Heart right ventricle (tissue), 16 donors: ENCODE data around the gene BMPR1A. TPM values are rescaled to one million over a fixed set of nuclear protein-coding genes. Genes with fewer than 3 reads are reported as not detected.

Experiments used
- ATAC-seq, 8 donors: fragments of 200-7000 bp; cut with Tn5 transposase; one replicate each; pipeline ENCODE4 v1.9.1; 2020; ENCODE audit warnings: mild to moderate bottlenecking in 8 of 8, moderate library complexity in 8 of 8, moderate number of reproducible peaks in 1 of 8
- DNase-seq, 2 donors: peaks; one replicate each; pipeline ENCODE4 v3.0.0-alpha.2; 2020
- H3K27ac ChIP-seq, 10 donors: fragments of 200-600 bp; sonication (generic) in 2 of 10; one replicate each; pipeline versions ENCODE4 v1.5.0 to v1.8.0; 2020 to 2022; ENCODE audit warnings: mild to moderate bottlenecking in 3 of 10
- H3K27me3 ChIP-seq, 7 donors: fragments of 200-600 bp; one replicate each; pipeline ENCODE4 v1.8.0; 2021 to 2022; ENCODE audit warnings: mild to moderate bottlenecking in 2 of 7
- H3K36me3 ChIP-seq, 9 donors: fragments of 200-600 bp; sonication (generic) in 1 of 9; one replicate each; pipeline versions ENCODE4 v1.5.0 to v1.8.0; 2020 to 2022; ENCODE audit warnings: mild to moderate bottlenecking in 2 of 9
- H3K4me1 ChIP-seq, 9 donors: fragments of 200-600 bp; sonication (generic) in 1 of 9; one replicate each; pipeline versions ENCODE4 v1.5.0 to v1.8.0; 2020 to 2022; ENCODE audit warnings: mild to moderate bottlenecking in 4 of 9
- H3K4me3 ChIP-seq, 10 donors: fragments of 200-600 bp; sonication (generic) in 2 of 10; one replicate each; pipeline versions ENCODE4 v1.5.0 to v1.8.0; 2020 to 2022; ENCODE audit warnings: mild to moderate bottlenecking in 7 of 10, moderate library complexity in 2 of 10
- H3K9me3 ChIP-seq, 11 donors: fragments of 200-600 bp in 10 of 11; sonication (generic) in 2 of 11; one replicate each; pipeline versions ENCODE4 v1.5.0 to v1.8.0; 2013 to 2022; ENCODE audit warnings: mild to moderate bottlenecking in 2 of 11, control low read depth in 1 of 11, moderate library complexity in 1 of 11
- WGBS, 2 donors: extraction: QIAGEN DNeasy Blood & Tissue Kit; methylation state at CpG; one replicate each; pipeline ENCODE4 v1.1.7; 2013; ENCODE audit warnings: inconsistent platforms in 1 of 2; 5-methylcytosine and 5-hydroxymethylcytosine counted together
- intact Hi-C, 10 donors: fragments of 100-400 bp; cut with DNase I; formaldehyde crosslinking; loops; one replicate each; pipeline versions ENCODE4 v1.11.1 to v1.14.2; 2022
- polyA plus RNA-seq, 2 donors: library from polyadenylated mRNA; stranded (reverse); fragments of 200-250 nt; gene quantifications; one replicate each; pipeline ENCODE4 v1.2.3, GENCODE V29; 2013
- total RNA-seq, 10 donors: library from RNA; stranded (reverse); fragmentation: NEBNext Ultra II Directional in 3 of 10; extraction: Animal tissue kit (Norgen Biotek cat#: 25700) in 3 of 10; gene quantifications; one replicate each; pipeline versions ENCODE4 v1.2.1 to v1.2.4, GENCODE V29; 2021 to 2023
- TF ChIP-seq, protein P1 (sequence below), 9 donors: fragments of 200-600 bp; sonication (generic) in 2 of 9; IDR thresholded peaks; one replicate each; pipeline versions ENCODE4 v1.5.0 to v1.8.0; 2021 to 2022; ENCODE audit warnings: antibody characterized with exemption in 9 of 9, mild to moderate bottlenecking in 5 of 9, moderate library complexity in 1 of 9
- donor health status: Arrhythmogenic right ventricular cardiomyopathy.
- donor health status: ischemic (EF 13 %, LVEDD 7.1; RV severe dilation, severe dysfunction).
- donor health status: healthy with polysubstance abuse.
- donor health status: DM: no; HTN: yes; CAD: no.
- donor health status: DM: no; HTN: no; CAD: no.
- donor health status: ischemic (EF 25% LVEDD 6.9; RV normal size, moderate dysfunction).
- donor health status: ischemic (EF 25% LVEDD 5.7; RV mildly dilated, moderate dysfunction).
- donor health status: healthy.
- donor health status: DM: yes; HTN: yes; CAD: no.
- donor health status: Ischemic cardiomyopathy.
- donor health status: ischemic (EF 35%, LVEDD 5.7; RV mildly dilated, moderate dysfunction).
- donor health status: nonischemic (EF 11% LVEDD 7.7; RV severe dilation, severe dysfunction).
- donor health status: DM: yes; HTN: yes; CAD: no.
- donor health status: PGD.
- donor health status: ischemic (EF 29% LVEDD 5.4; RV normal size, mild dysfunction).
- donor health status: nonischemic (EF 23%, LVEDD 6.1; RV moderate dilation, normal function).

BMPR1A gene
- total and polyA plus RNA-seq, 12 donors: 6.7 to 69.0 (median 45.6) TPM

- H3K9me3 ChIP-seq: no peaks in the 10 kb centered on the region
- intact Hi-C loops: no loop called here
- H3K27me3 ChIP-seq: peaks cover 0 to 10% (median 0%) of the 10 kb centered on the region in 7 donors
- ATAC-seq (no peak), DNase-seq (no peak)
- no peak overlapping the region for H3K27ac ChIP-seq
- 83% methylated on average over 2 of the region's 2 CpGs for WGBS, 2 donors
- no peaks in the 10 kb centered on the region for H3K36me3 ChIP-seq
- H3K4me3 ChIP-seq: no peak overlapping the region
- TF ChIP-seq, protein P1, sequence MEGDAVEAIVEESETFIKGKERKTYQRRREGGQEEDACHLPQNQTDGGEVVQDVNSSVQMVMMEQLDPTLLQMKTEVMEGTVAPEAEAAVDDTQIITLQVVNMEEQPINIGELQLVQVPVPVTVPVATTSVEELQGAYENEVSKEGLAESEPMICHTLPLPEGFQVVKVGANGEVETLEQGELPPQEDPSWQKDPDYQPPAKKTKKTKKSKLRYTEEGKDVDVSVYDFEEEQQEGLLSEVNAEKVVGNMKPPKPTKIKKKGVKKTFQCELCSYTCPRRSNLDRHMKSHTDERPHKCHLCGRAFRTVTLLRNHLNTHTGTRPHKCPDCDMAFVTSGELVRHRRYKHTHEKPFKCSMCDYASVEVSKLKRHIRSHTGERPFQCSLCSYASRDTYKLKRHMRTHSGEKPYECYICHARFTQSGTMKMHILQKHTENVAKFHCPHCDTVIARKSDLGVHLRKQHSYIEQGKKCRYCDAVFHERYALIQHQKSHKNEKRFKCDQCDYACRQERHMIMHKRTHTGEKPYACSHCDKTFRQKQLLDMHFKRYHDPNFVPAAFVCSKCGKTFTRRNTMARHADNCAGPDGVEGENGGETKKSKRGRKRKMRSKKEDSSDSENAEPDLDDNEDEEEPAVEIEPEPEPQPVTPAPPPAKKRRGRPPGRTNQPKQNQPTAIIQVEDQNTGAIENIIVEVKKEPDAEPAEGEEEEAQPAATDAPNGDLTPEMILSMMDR (IDR thresholded peaks at IDR 0.05): no peak
- peaks cover 0 to 58% (median 16%) of the 10 kb centered on the region in 9 donors for H3K4me1 ChIP-seq
Observed at GRCh38 chr10:86825366-86825765, 68.9 kb downstream of the BMPR1A start.

GRCh38 chr10:86827639-86828038, 71.2 kb downstream of the BMPR1A start:
- ATAC-seq: no peak
- intact Hi-C loops: no loop called here
- no peaks in the 10 kb centered on the region for H3K9me3 ChIP-seq

DNA sequence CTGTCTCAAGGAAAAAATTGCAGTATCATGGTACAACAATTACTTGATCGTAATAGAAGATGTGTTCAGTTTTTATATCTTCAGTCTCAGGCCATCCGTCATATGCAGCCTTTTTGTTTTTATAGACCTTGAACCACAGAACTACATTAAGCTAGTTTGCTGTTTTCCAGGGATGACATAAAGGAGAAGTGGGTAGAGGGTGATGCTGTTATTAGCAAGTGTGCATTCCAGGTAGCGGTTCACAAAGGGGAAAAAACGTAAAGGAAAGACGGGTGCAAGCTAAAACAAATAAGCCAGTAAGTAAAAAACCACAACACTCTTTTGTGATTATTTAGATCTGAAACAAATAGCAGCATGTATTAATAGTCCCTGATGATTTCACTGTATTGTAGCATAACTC, 71.7 kb downstream of the BMPR1A start:
- 92 to 93% methylated on average over 5 of the region's 5 CpGs for WGBS, 2 donors

More at GRCh38 chr10:86827639-86828038, 71.2 kb downstream of the BMPR1A start:
- TF ChIP-seq, protein P1 (IDR thresholded peaks at IDR 0.05): no peak
- Histone ChIP-seq H3K4me1 (peaks cover 0 to 56% (median 16%) of the 10 kb centered on the region in 9 donors), H3K4me3 (no peak overlapping the region), H3K27ac (no peak overlapping the region), H3K27me3 (peaks cover 0 to 10% (median 0%) of the 10 kb centered on the region in 7 donors), H3K36me3 (no peaks in the 10 kb centered on the region)
- WGBS, 2 donors: 94 to 96% methylated on average over 7 of the region's 7 CpGs
- no peak for DNase-seq

GRCh38 chr10:86829472-86829871, 73.1 kb downstream of the BMPR1A start:
- TF ChIP-seq, protein P1 (IDR thresholded peaks at IDR 0.05): no peak
- Histone ChIP-seq H3K27ac (no peak overlapping the region), H3K27me3 (peaks cover 0 to 10% (median 0%) of the 10 kb centered on the region in 7 donors), H3K4me1 (peaks cover 0 to 58% (median 14%) of the 10 kb centered on the region in 9 donors), H3K36me3 (no peaks in the 10 kb centered on the region), H3K4me3 (no peak overlapping the region), H3K9me3 (no peaks in the 10 kb centered on the region)
- intact Hi-C loops: no loop called here
- no peak for DNase-seq
- ATAC-seq: no peak
- WGBS, 2 donors: 54 to 59% methylated on average over 2 of the region's 2 CpGs

More for the DNA sequence above, 71.7 kb downstream of the BMPR1A start:
- no peak for DNase-seq
- Histone ChIP-seq H3K4me3 (no peak overlapping the region), H3K27ac (no peak overlapping the region), H3K36me3 (no peaks in the 10 kb centered on the region), H3K4me1 (peaks cover 0 to 57% (median 13%) of the 10 kb centered on the region in 9 donors), H3K27me3 (peaks cover 0 to 10% (median 0%) of the 10 kb centered on the region in 7 donors), H3K9me3 (no peaks in the 10 kb centered on the region)
- TF ChIP-seq, protein P1 (IDR thresholded peaks at IDR 0.05): no peak
- ATAC-seq: no peak
- intact Hi-C loops: no loop called here
